Activated CD8-positive, alpha-beta T cell treated with anti-CD3 and anti-CD28 coated beads for 36 hours (primary cell): ENCODE measurements around the gene MGP. TPM values are rescaled to one million over a fixed set of nuclear protein-coding genes. Genes with fewer than 3 reads are reported as not detected.

Source experiments
- ATAC-seq: fragments of 200-7000 bp; cut with Tn5 transposase; one replicate; pipeline ENCODE4 v1.10.0; 2021; ENCODE audit warnings: mild to moderate bottlenecking, moderate library complexity
- CTCF ChIA-PET: fragments of 350-600 bp; sonication (Branson Sonifier 250); formaldehyde crosslinking; loops from one replicate; lab custom pipeline; 2021; ENCODE audit warnings: antibody characterized with exemption; lab: Charles Lee
- POLR2A ChIA-PET: fragments of 350-600 bp; sonication (Branson Sonifier 250); formaldehyde crosslinking; loops from one replicate; lab custom pipeline; 2021; ENCODE audit warnings: antibody characterized with exemption; lab: Charles Lee
- DNase-seq: peaks from one replicate; pipeline ENCODE4 v3.0.0-alpha.2; 2020
- H3K27ac Mint-ChIP-seq: one replicate; pipeline ENCODE4 v1.8.0; 2021; ENCODE audit warnings: mild to moderate bottlenecking, mixed read lengths
- H3K27me3 Mint-ChIP-seq: one replicate; pipeline ENCODE4 v1.8.0; 2021; ENCODE audit warnings: mixed read lengths
- H3K36me3 Mint-ChIP-seq: one replicate; pipeline ENCODE4 v1.8.0; 2021; ENCODE audit warnings: low read depth, mixed read lengths
- H3K4me1 Mint-ChIP-seq: one replicate; pipeline ENCODE4 v1.8.0; 2021; ENCODE audit warnings: low read depth, mixed read lengths
- H3K4me3 Mint-ChIP-seq: one replicate; pipeline ENCODE4 v1.8.0; 2021; ENCODE audit warnings: mild to moderate bottlenecking, moderate library complexity, mixed read lengths
- H3K9me3 Mint-ChIP-seq: one replicate; pipeline ENCODE4 v1.8.0; 2021; ENCODE audit warnings: mixed read lengths
- CTCF ChIP-seq: fragments of 200-600 bp; IDR thresholded peaks from one replicate; pipeline ENCODE4 v1.8.0; 2022; ENCODE audit warnings: antibody characterized with exemption, mild to moderate bottlenecking
- intact Hi-C: fragments of 100-400 bp; cut with micrococcal nuclease; formaldehyde crosslinking; loops from one replicate; pipeline ENCODE4 v1.10.0; 2022
- total RNA-seq, 2 experiments: library from RNA; stranded (reverse); gene quantifications; one replicate each; pipeline ENCODE4 v1.2.3, GENCODE V29; 2021

Gene MGP
- total RNA-seq, 2 experiments from 2014 or later: not detected

- intact Hi-C loops: no loop called here
- ChIA-PET POLR2A (no interaction called here), CTCF (no interaction called here)
- Mint-ChIP-seq H3K27me3 (no peaks in the 10 kb centered on the region), H3K36me3 (peaks cover 14% of the 10 kb centered on the region), H3K9me3 (peaks cover 1% of the 10 kb centered on the region), H3K4me3 (no peak overlapping the region), H3K4me1 (peaks cover 29% of the 10 kb centered on the region), H3K27ac (no peak overlapping the region)
- TF ChIP-seq CTCF: no peak
- DNase-seq: no peak
- no peak for ATAC-seq
Observed at GRCh38 chr12:14905269-14906004, 19.8 kb upstream of the MGP start.

- no peak for DNase-seq
- ChIA-PET POLR2A (interaction anchor here (1.1 kb wide), 1 partner anchor 14 kb away, joined by 3 read pairs; no protein-coding TSS in a partner anchor), CTCF (no interaction called here)
- Mint-ChIP-seq H3K4me3 (no peak overlapping the region), H3K36me3 (peaks cover 14% of the 10 kb centered on the region), H3K27me3 (no peaks in the 10 kb centered on the region), H3K27ac (no peak overlapping the region), H3K9me3 (no peaks in the 10 kb centered on the region), H3K4me1 (peaks cover 24% of the 10 kb centered on the region)
- no peak for TF ChIP-seq CTCF
- intact Hi-C loops: no loop called here
- ATAC-seq: no peak
Observed at GRCh38 chr12:14904854-14905253, 19.2 kb upstream of the MGP start.

GRCh38 chr12:14903386-14904098 is 17.9 kb upstream of the MGP start:
- peaks cover 10% of the 10 kb centered on the region for H3K36me3 Mint-ChIP-seq
- H3K27ac Mint-ChIP-seq: no peak overlapping the region
- no peak for TF ChIP-seq CTCF
- no peak overlapping the region for H3K4me3 Mint-ChIP-seq
- ChIA-PET CTCF (interaction anchor here (0.7 to 1.2 kb wide), 4 partner anchors 19 to 91 kb away, joined by 3 to 5 read pairs (median 4); no protein-coding TSS in a partner anchor), POLR2A (interaction anchor here (0.8 to 1.5 kb wide), 2 partner anchors 19 to 50 kb away, joined by 3 read pairs; no protein-coding TSS in a partner anchor)
- H3K9me3 Mint-ChIP-seq: no peaks in the 10 kb centered on the region
- H3K27me3 Mint-ChIP-seq: no peaks in the 10 kb centered on the region
- ATAC-seq (no peak), DNase-seq (no peak)
- intact Hi-C loops: no loop called here
- peaks cover 23% of the 10 kb centered on the region for H3K4me1 Mint-ChIP-seq

GRCh38 chr12:14902465-14902864 is 16.8 kb upstream of the MGP start:
- Mint-ChIP-seq H3K9me3 (no peaks in the 10 kb centered on the region), H3K27me3 (no peaks in the 10 kb centered on the region), H3K27ac (no peak overlapping the region), H3K4me3 (no peak overlapping the region), H3K36me3 (peaks cover under 1% of the 10 kb centered on the region), H3K4me1 (peaks cover 15% of the 10 kb centered on the region)
- ChIA-PET POLR2A (interaction anchor here (1.5 kb wide), 1 partner anchor 49 kb away, joined by 3 read pairs; no protein-coding TSS in a partner anchor), CTCF (interaction anchor here (0.7 to 1.2 kb wide), 3 partner anchors 18 to 90 kb away, joined by 3 to 4 read pairs (median 3); no protein-coding TSS in a partner anchor)
- TF ChIP-seq CTCF: no peak
- intact Hi-C loops: no loop called here
- ATAC-seq (no peak), DNase-seq (no peak)

GRCh38 chr12:14901228-14901562 is 15.5 kb upstream of the MGP start:
- TF ChIP-seq CTCF: no peak
- Mint-ChIP-seq H3K36me3 (no peaks in the 10 kb centered on the region), H3K27me3 (no peaks in the 10 kb centered on the region), H3K4me1 (peaks cover 15% of the 10 kb centered on the region), H3K27ac (no peak overlapping the region), H3K4me3 (no peak overlapping the region), H3K9me3 (no peaks in the 10 kb centered on the region)
- ChIA-PET CTCF (no interaction called here), POLR2A (interaction anchor here (1.5 kb wide), 1 partner anchor 40 kb away, joined by 3 read pairs; no protein-coding TSS in a partner anchor)
- ATAC-seq: no peak
- no peak for DNase-seq
- intact Hi-C loops: no loop called here
